Breast epithelium (tissue), 3 donors: Measurements from ENCODE around the gene PAK6.

Experiments
- POLR2A ChIP-seq: fragments of 450-650 bp; IDR thresholded peaks from one replicate; pipeline ENCODE4 v1.6.1; 2016; ENCODE audit warnings: antibody characterized with exemption, mild to moderate bottlenecking, moderate library complexity
- POLR2AphosphoS5 ChIP-seq, 3 donors: sonication (generic); formaldehyde crosslinking; IDR thresholded peaks; one replicate each; pipeline ENCODE4 v1.6.1; 2017; ENCODE audit warnings: antibody characterized with exemption in 3 of 3
- TF ChIP-seq, protein P1 (sequence below), 3 donors: fragments of 450-650 bp; IDR thresholded peaks; one replicate each; pipeline ENCODE4 v1.5.1; 2016 to 2017; ENCODE audit warnings: antibody characterized with exemption in 3 of 3, mild to moderate bottlenecking in 3 of 3, moderate library complexity in 3 of 3

DNA sequence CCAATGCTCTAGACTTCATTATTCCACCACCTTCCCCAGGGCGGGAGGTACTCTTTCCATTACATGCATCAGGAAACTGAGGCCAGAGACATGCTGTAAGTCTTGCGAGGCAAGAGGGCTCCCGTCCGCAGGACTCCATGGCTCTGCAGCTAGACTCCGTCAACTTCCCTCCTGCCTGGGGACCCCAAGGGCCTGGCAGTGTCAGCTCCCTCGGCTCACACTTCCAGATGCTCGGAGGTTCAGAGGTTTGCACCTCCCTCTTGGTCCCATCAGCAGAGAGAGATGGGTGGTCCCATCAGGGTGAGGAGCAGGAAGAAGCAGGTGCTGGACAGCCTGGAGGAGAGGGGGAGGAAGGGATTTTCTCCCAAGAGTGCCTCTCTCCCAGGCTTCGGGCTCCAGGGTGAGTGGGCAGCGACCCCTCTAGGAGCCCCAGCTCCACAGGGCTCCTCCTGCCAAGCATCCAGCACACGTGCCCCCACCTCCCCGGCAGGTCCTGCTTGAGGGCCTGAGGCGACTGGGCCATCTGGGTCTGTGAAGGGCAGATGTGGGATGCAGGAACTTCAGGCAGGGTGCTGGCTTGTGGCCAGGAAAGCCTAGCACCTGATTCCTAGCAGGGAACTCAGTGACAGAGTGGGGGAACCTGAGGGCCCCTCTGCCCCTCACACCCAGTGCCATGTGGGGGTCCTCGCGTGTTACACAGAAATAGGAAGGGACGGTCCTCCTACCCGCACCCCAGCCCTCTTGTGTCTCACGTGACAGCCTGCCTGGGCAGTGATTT lies 9.3 kb downstream of the PAK6 start:
- TF ChIP-seq, protein P1, sequence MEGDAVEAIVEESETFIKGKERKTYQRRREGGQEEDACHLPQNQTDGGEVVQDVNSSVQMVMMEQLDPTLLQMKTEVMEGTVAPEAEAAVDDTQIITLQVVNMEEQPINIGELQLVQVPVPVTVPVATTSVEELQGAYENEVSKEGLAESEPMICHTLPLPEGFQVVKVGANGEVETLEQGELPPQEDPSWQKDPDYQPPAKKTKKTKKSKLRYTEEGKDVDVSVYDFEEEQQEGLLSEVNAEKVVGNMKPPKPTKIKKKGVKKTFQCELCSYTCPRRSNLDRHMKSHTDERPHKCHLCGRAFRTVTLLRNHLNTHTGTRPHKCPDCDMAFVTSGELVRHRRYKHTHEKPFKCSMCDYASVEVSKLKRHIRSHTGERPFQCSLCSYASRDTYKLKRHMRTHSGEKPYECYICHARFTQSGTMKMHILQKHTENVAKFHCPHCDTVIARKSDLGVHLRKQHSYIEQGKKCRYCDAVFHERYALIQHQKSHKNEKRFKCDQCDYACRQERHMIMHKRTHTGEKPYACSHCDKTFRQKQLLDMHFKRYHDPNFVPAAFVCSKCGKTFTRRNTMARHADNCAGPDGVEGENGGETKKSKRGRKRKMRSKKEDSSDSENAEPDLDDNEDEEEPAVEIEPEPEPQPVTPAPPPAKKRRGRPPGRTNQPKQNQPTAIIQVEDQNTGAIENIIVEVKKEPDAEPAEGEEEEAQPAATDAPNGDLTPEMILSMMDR (IDR thresholded peaks at IDR 0.05), result no peak
- no peak for TF ChIP-seq POLR2A
- TF ChIP-seq POLR2AphosphoS5 (IDR thresholded peaks at IDR 0.05), result no peak
